Muscle of arm (tissue), 12 donors: ENCODE measurements around the gene PRKG1. TPM values are rescaled to one million over a fixed set of nuclear protein-coding genes. Genes with fewer than 3 reads are reported as not detected.

Experiments
- DNase-seq: peaks from one replicate; pipeline ENCODE4 v3.0.0-alpha.2; 2013
- polyA plus RNA-seq, 12 donors: library from polyadenylated mRNA; unstranded; fragments of 120-200 nt; gene quantifications; one replicate each; pipeline ENCODE4 v1.2.1, GENCODE V29; 2013; ENCODE audit not compliant: insufficient read length in 12 of 12

The PRKG1 gene
- polyA plus RNA-seq, 12 donors: 26.8 to 335 (median 50.4) TPM

GRCh38 chr10:51596695-51597094 lies 522.4 kb downstream of the PRKG1 start:
- no peak for DNase-seq

GRCh38 chr10:51599647-51600046 lies 525.4 kb downstream of the PRKG1 start:
- DNase-seq: peak; percentile 27

GRCh38 chr10:51602326-51602725 lies 528.0 kb downstream of the PRKG1 start:
- DNase-seq: no peak

- DNase-seq: no peak
Observed at GRCh38 chr10:51604579-51604978, 530.3 kb downstream of the PRKG1 start.

GRCh38 chr10:51606825-51607462 lies 532.7 kb downstream of the PRKG1 start:
- no peak for DNase-seq

- no peak for DNase-seq
Observed at GRCh38 chr10:51607463-51607835, 533.2 kb downstream of the PRKG1 start.

GRCh38 chr10:51608211-51608610 lies 533.9 kb downstream of the PRKG1 start:
- no peak for DNase-seq

- no peak for DNase-seq
Observed at GRCh38 chr10:51615764-51616298, 541.5 kb downstream of the PRKG1 start.

GRCh38 chr10:51617576-51618235 lies 543.4 kb downstream of the PRKG1 start:
- peak; percentile 32 for DNase-seq

GRCh38 chr10:51619365-51619764 lies 545.1 kb downstream of the PRKG1 start:
- no peak for DNase-seq

- no peak for DNase-seq
Observed at GRCh38 chr10:51620131-51620530, 545.8 kb downstream of the PRKG1 start.

- DNase-seq: no peak
Observed at GRCh38 chr10:51624013-51624412, 549.7 kb downstream of the PRKG1 start.

- no peak for DNase-seq
Observed at GRCh38 chr10:51629934-51630639, 555.8 kb downstream of the PRKG1 start.

GRCh38 chr10:51630640-51631005 lies 556.3 kb downstream of the PRKG1 start:
- DNase-seq: no peak

GRCh38 chr10:51635436-51635835 lies 561.1 kb downstream of the PRKG1 start:
- DNase-seq: no peak

- no peak for DNase-seq
Observed at GRCh38 chr10:51638211-51638610, 563.9 kb downstream of the PRKG1 start.

- no peak for DNase-seq
Observed at GRCh38 chr10:51638737-51639136, 564.5 kb downstream of the PRKG1 start.

GRCh38 chr10:51640120-51640819 lies 566.0 kb downstream of the PRKG1 start:
- DNase-seq: no peak

- DNase-seq: no peak
Observed at GRCh38 chr10:51642581-51642980, 568.3 kb downstream of the PRKG1 start.

- DNase-seq: no peak
Observed at GRCh38 chr10:51643734-51644133, 569.4 kb downstream of the PRKG1 start.

GRCh38 chr10:51649064-51649463 lies 574.8 kb downstream of the PRKG1 start:
- DNase-seq: no peak

GRCh38 chr10:51651063-51651462 lies 576.8 kb downstream of the PRKG1 start:
- DNase-seq: no peak
